Pancreas (tissue), 10 donors: ENCODE results near the gene RYR3. TPM values are rescaled to one million over a fixed set of nuclear protein-coding genes. Genes with fewer than 3 reads are reported as not detected.

Source experiments
- ATAC-seq, 4 donors: fragments of 200-7000 bp; cut with Tn5 transposase; one replicate each; pipeline versions ENCODE4 v1.8.0 to v1.9.1; 2020; ENCODE audit warnings: mild to moderate bottlenecking in 4 of 4, moderate library complexity in 4 of 4
- DNase-seq, 6 donors: peaks; one replicate each; pipeline ENCODE4 v3.0.0-alpha.2; 2020
- FAIRE-seq: peaks from 2 replicates; lab custom pipeline; 2012; peaks lifted over from hg19 to GRCh38; lab: Jason Lieb, UNC
- H3K27ac ChIP-seq, 4 donors: fragments of 200-600 bp; sonication (generic); 1 replicate in 3 of 4; 2 replicates in 1 of 4; pipeline versions ENCODE4 v1.5.0 to v1.8.0; 2020
- H3K27me3 ChIP-seq, 4 donors: fragments of 200-600 bp; one replicate each; pipeline ENCODE4 v1.8.0; 2021
- H3K36me3 ChIP-seq, 3 donors: fragments of 200-600 bp; sonication (generic) in 1 of 3; one replicate each; pipeline versions ENCODE4 v1.5.0 to v1.8.0; 2020 to 2021
- H3K4me1 ChIP-seq, 3 donors: fragments of 200-600 bp; one replicate each; pipeline ENCODE4 v1.8.0; 2021
- H3K4me3 ChIP-seq, 4 donors: fragments of 200-600 bp; sonication (generic) in 2 of 4; one replicate each; pipeline versions ENCODE4 v1.5.0 to v1.8.0; 2020 to 2021
- H3K9me3 ChIP-seq, 4 donors: fragments of 200-600 bp; one replicate each; pipeline ENCODE4 v1.8.0; 2021
- CTCF ChIP-seq, 4 donors: fragments of 200-600 bp; sonication (generic) in 3 of 4; IDR thresholded peaks; one replicate each; pipeline versions ENCODE4 v1.5.0 to v1.8.0; 2021; ENCODE audit warnings: antibody characterized with exemption in 4 of 4
- WGBS, 2 donors: extraction: QIAGEN DNeasy Blood & Tissue Kit; methylation state at CpG; one replicate each; pipeline ENCODE4 v1.1.7; 2013; 5-methylcytosine and 5-hydroxymethylcytosine counted together
- intact Hi-C, 3 donors: fragments of 100-400 bp; cut with DNase I; formaldehyde crosslinking; loops; one replicate each; pipeline versions ENCODE4 v1.11.1 to v1.14.2; 2022
- polyA plus RNA-seq, 2 donors: library from polyadenylated mRNA; stranded (reverse); fragments of 200-250 nt; gene quantifications; one replicate each; pipeline ENCODE4 v1.2.3, GENCODE V29; 2013
- total RNA-seq, 6 donors: library from RNA; stranded (reverse); fragmentation: NEBNext Ultra II Directional in 4 of 6; extraction: Animal tissue kit (Norgen Biotek cat#: 25700) in 4 of 6; gene quantifications; one replicate each; pipeline versions ENCODE4 v1.2.1 to v1.2.4, GENCODE V29; 2021 to 2023
- donor health status: healthy with polysubstance abuse.
- donor health status: DM: no; HTN: no; CAD: no; lungs with moderate emphysema.
- donor health status: DM: no; HTN: no; CAD: no.
- donor health status: control.
- donor health status: control.
- donor health status: Bipolar disorder and iron deficiency.
- donor health status: DM: yes; HTN: yes; CAD: no.
- donor health status: DM: no; HTN: no; CAD: no.
- donor health status: DM: no; HTN: no; CAD: no.
- donor health status: DM: yes; HTN: yes; CAD: no.

The RYR3 gene
- total and polyA plus RNA-seq, 8 donors, result 0.03 to 0.52 (median 0.13) TPM

- H3K4me1 ChIP-seq, result no peaks in the 10 kb centered on the region
- DNase-seq (no peak), ATAC-seq (no peak), FAIRE-seq (no peak)
- intact Hi-C loops, result no loop called here
- H3K36me3 ChIP-seq, result no peaks in the 10 kb centered on the region
- WGBS, 2 donors, result 73 to 82% methylated on average over 4 of the region's 4 CpGs
- no peaks in the 10 kb centered on the region for H3K27me3 ChIP-seq
- no peaks in the 10 kb centered on the region for H3K9me3 ChIP-seq
- no peak overlapping the region for H3K4me3 ChIP-seq
- TF ChIP-seq CTCF (IDR thresholded peaks at IDR 0.05), result no peak
- H3K27ac ChIP-seq, result no peak overlapping the region
These were observed 328.3 kb downstream of the RYR3 start for GRCh38 chr15:33639051-33639450.

GRCh38 chr15:33639456-33639855 lies 328.7 kb downstream of the RYR3 start:
- Histone ChIP-seq H3K4me3 (no peak overlapping the region), H3K27ac (no peak overlapping the region), H3K9me3 (no peaks in the 10 kb centered on the region), H3K4me1 (no peaks in the 10 kb centered on the region), H3K27me3 (no peaks in the 10 kb centered on the region), H3K36me3 (no peaks in the 10 kb centered on the region)
- no peak for TF ChIP-seq CTCF (IDR thresholded peaks at IDR 0.05)
- DNase-seq, result no peak
- intact Hi-C loops, result no loop called here
- ATAC-seq, result no peak
- WGBS, 2 donors, result 80 to 83% methylated on average over 4 of the region's 4 CpGs
- no peak for FAIRE-seq

- Histone ChIP-seq H3K4me1 (no peaks in the 10 kb centered on the region), H3K27me3 (no peaks in the 10 kb centered on the region), H3K36me3 (no peaks in the 10 kb centered on the region), H3K9me3 (no peaks in the 10 kb centered on the region), H3K27ac (no peak overlapping the region), H3K4me3 (no peak overlapping the region)
- intact Hi-C loops, result no loop called here
- FAIRE-seq (no peak), ATAC-seq (peak in 1 of 4 donors; percentile 51), DNase-seq (no peak)
- 27 to 28% methylated on average over 6 of the region's 6 CpGs for WGBS, 2 donors
- TF ChIP-seq CTCF (IDR thresholded peaks at IDR 0.05), result no peak
These were observed 329.2 kb downstream of the RYR3 start for GRCh38 chr15:33639978-33640377.

GRCh38 chr15:33641069-33641468 lies 330.3 kb downstream of the RYR3 start:
- Histone ChIP-seq H3K4me3 (no peak overlapping the region), H3K27me3 (no peaks in the 10 kb centered on the region), H3K9me3 (no peaks in the 10 kb centered on the region), H3K36me3 (no peaks in the 10 kb centered on the region), H3K27ac (no peak overlapping the region), H3K4me1 (no peaks in the 10 kb centered on the region)
- DNase-seq (no peak), FAIRE-seq (no peak), ATAC-seq (no peak)
- 73 to 74% methylated on average over 4 of the region's 4 CpGs for WGBS, 2 donors
- no peak for TF ChIP-seq CTCF (IDR thresholded peaks at IDR 0.05)
- intact Hi-C loops, result no loop called here

- FAIRE-seq, result no peak
- no peak for TF ChIP-seq CTCF (IDR thresholded peaks at IDR 0.05)
- Histone ChIP-seq H3K4me1 (no peaks in the 10 kb centered on the region), H3K4me3 (no peak overlapping the region), H3K27ac (no peak overlapping the region), H3K27me3 (no peaks in the 10 kb centered on the region), H3K36me3 (no peaks in the 10 kb centered on the region), H3K9me3 (no peaks in the 10 kb centered on the region)
- intact Hi-C loops, result no loop called here
- ATAC-seq, result no peak
- 61 to 75% methylated on average over 9 of the region's 9 CpGs for WGBS, 2 donors
- DNase-seq, result no peak
These were observed 333.5 kb downstream of the RYR3 start for GRCh38 chr15:33644304-33644703.
